ENCODE data around the gene NFAM1. TPM values are rescaled to one million over a fixed set of nuclear protein-coding genes. Genes with fewer than 3 reads are reported as not detected.

NFAM1 gene
- total RNA-seq, 1 experiment from 2014 or later, result 3.8 TPM

DNA sequence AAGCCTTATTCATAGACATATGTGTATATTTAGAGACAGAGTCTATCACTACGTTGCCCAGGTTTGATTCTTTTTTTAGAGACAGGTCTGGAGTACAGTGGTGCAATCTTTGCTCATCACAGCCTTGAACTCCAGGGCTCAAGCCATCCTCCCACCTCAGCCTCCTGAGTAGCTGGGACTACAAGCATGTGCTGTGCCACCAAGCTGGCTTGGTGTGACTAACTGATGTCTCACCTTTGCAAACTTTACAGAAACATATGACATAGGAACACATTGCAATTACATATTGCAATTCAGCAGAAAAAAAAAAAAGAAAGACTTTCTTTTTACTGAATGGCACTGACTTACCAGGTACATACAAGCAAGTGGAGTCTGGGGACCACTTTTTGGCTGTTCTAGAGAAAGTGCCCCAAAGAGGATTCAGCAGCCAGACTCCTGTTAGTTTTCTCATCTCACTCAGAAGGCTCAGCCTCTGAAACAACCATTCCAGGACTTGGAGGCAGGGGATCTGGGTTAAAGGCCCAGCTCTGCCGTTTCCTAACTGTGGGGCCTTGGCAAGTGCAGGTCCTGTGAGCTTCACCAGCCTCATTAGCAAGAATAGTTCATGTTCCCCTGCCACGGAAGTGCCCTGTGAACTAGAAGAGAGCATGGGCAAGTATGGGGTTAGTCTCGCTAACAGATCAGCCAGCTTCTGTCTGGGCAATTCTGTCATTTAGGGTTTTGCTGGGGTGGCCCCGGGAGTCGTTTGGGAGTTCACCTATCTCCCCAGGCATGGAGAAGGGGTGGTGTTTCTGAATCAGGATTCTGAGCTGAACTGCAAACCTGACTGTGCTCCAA lies 11.3 kb upstream of the NFAM1 start:
- POLR2A ChIA-PET (ENCODE audit: low non-redundant PET), result interaction anchor here (0.5 to 0.6 kb wide), 2 partner anchors 270 to 353 kb away, joined by 3 read pairs; partner anchors contain the start of gene NDUFA6
- TF ChIP-seq, protein P1, sequence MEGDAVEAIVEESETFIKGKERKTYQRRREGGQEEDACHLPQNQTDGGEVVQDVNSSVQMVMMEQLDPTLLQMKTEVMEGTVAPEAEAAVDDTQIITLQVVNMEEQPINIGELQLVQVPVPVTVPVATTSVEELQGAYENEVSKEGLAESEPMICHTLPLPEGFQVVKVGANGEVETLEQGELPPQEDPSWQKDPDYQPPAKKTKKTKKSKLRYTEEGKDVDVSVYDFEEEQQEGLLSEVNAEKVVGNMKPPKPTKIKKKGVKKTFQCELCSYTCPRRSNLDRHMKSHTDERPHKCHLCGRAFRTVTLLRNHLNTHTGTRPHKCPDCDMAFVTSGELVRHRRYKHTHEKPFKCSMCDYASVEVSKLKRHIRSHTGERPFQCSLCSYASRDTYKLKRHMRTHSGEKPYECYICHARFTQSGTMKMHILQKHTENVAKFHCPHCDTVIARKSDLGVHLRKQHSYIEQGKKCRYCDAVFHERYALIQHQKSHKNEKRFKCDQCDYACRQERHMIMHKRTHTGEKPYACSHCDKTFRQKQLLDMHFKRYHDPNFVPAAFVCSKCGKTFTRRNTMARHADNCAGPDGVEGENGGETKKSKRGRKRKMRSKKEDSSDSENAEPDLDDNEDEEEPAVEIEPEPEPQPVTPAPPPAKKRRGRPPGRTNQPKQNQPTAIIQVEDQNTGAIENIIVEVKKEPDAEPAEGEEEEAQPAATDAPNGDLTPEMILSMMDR (conservative IDR thresholded peaks at IDR 0.05; ENCODE audit: low read depth, low read length), result no peak
- TF ChIP-seq EZH2 (IDR thresholded peaks at IDR 0.05; ENCODE audit: borderline replicate concordance, low read depth, low read length, poor library complexity, severe bottlenecking), result no peak
- no TSS peak for BruUV-seq (replicated peaks)
- Histone ChIP-seq H3K27ac (ENCODE audit: low read depth, low read length, poor library complexity, severe bottlenecking) (peak overlapping the region; percentile 85), H3K36me3 (ENCODE audit: insufficient read depth, low read length, poor library complexity, severe bottlenecking) (no peaks in the 10 kb centered on the region), H3K9me3 (ENCODE audit: low read depth, low read length, poor library complexity, severe bottlenecking) (no peaks in the 10 kb centered on the region), H3K4me3 (ENCODE audit: low read depth, low read length, poor library complexity, severe bottlenecking) (peak overlapping the region; percentile 46), H3K4me1 (ENCODE audit: insufficient read depth, low read length, poor library complexity, severe bottlenecking) (peaks cover 29% of the 10 kb centered on the region), H3K27me3 (replicated peaks; ENCODE audit: insufficient read depth, low read depth, low read length, poor library complexity) (no peaks in the 10 kb centered on the region)
- CTCF ChIA-PET, result interaction anchor here (0.5 to 2.4 kb wide), 16 partner anchors 30 to 746 kb away, joined by 3 to 20 read pairs (median 6); partner anchors contain the start of genes CENPM, NDUFA6 and SHISA8
- intact Hi-C loops (cut with micrococcal nuclease; ENCODE audit: unreplicated experiment), result loop anchor here (1.0 to 2.0 kb wide), 2 partner anchors 274 to 353 kb away; partner anchors contain the start of gene NDUFA6
- no peak for DNase-seq (ENCODE audit: low spot score)

DNA sequence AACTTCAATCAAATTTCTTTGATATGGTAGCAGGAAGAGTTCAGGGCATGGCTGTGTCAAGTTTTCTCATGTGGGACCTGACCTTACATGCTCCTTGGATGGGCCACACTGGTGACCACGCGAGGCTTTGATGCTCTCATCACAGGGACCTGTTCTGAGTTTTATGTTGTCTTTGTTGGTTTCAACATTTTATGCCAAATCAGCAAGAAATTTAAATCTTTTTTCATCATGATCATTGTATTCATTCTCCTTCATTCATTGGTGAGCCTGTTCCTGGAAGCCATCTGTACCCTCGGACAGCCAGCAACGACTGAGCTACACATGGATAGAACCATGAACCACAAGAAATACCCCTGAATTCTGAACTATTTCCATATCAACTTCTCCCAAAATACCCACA lies 10.5 kb upstream of the NFAM1 start:
- no peak for DNase-seq (ENCODE audit: low spot score)
- no peaks in the 10 kb centered on the region for H3K36me3 ChIP-seq (ENCODE audit: insufficient read depth, low read length, poor library complexity, severe bottlenecking)
- H3K27ac ChIP-seq (ENCODE audit: low read depth, low read length, poor library complexity, severe bottlenecking), result no peak overlapping the region
- H3K4me1 ChIP-seq (ENCODE audit: insufficient read depth, low read length, poor library complexity, severe bottlenecking), result peaks cover 29% of the 10 kb centered on the region
- TF ChIP-seq EZH2 (IDR thresholded peaks at IDR 0.05; ENCODE audit: borderline replicate concordance, low read depth, low read length, poor library complexity, severe bottlenecking), result no peak
- TF ChIP-seq, protein P1 (conservative IDR thresholded peaks at IDR 0.05; ENCODE audit: low read depth, low read length), result no peak
- ChIA-PET POLR2A (ENCODE audit: low non-redundant PET) (no interaction called here), CTCF (interaction anchor here (2.4 kb wide), 1 partner anchor 352 kb away, joined by 20 read pairs; the partner anchor contains the start of gene NDUFA6)
- no TSS peak for BruUV-seq (replicated peaks)
- intact Hi-C loops (cut with micrococcal nuclease; ENCODE audit: unreplicated experiment), result no loop called here
- no peak overlapping the region for H3K4me3 ChIP-seq (ENCODE audit: low read depth, low read length, poor library complexity, severe bottlenecking)
- no peaks in the 10 kb centered on the region for H3K9me3 ChIP-seq (ENCODE audit: low read depth, low read length, poor library complexity, severe bottlenecking)
- no peaks in the 10 kb centered on the region for H3K27me3 ChIP-seq (replicated peaks; ENCODE audit: insufficient read depth, low read depth, low read length, poor library complexity)

DNA sequence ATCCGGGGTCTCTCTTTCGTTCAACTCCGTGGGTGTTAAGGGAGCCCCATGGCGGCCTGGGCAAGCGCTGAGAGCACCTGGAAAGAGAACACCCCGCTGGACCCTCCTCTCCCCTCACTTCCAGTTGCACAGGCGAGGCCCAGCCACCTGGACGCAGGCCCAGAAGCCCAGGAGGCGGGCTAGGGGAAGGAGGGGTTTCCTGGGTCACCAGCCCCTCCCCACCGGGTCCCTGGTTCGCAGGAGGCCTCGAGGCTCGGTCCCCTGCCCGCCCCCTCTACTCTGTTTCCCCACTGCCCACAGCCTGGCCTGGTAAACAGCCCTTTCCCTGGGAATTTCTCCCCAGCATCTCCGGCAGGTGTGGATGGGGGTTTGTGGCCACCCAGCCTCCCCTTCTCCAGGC lies 8.5 kb upstream of the NFAM1 start:
- no peak for DNase-seq (ENCODE audit: low spot score)
- Histone ChIP-seq H3K4me1 (ENCODE audit: insufficient read depth, low read length, poor library complexity, severe bottlenecking) (peaks cover 45% of the 10 kb centered on the region), H3K27ac (ENCODE audit: low read depth, low read length, poor library complexity, severe bottlenecking) (no peak overlapping the region), H3K4me3 (ENCODE audit: low read depth, low read length, poor library complexity, severe bottlenecking) (no peak overlapping the region), H3K27me3 (replicated peaks; ENCODE audit: insufficient read depth, low read depth, low read length, poor library complexity) (no peaks in the 10 kb centered on the region), H3K9me3 (ENCODE audit: low read depth, low read length, poor library complexity, severe bottlenecking) (no peaks in the 10 kb centered on the region), H3K36me3 (ENCODE audit: insufficient read depth, low read length, poor library complexity, severe bottlenecking) (no peaks in the 10 kb centered on the region)
- ChIA-PET POLR2A (ENCODE audit: low non-redundant PET) (no interaction called here), CTCF (no interaction called here)
- intact Hi-C loops (cut with micrococcal nuclease; ENCODE audit: unreplicated experiment), result no loop called here
- TF ChIP-seq, protein P1 (conservative IDR thresholded peaks at IDR 0.05; ENCODE audit: low read depth, low read length), result no peak
- no peak for TF ChIP-seq EZH2 (IDR thresholded peaks at IDR 0.05; ENCODE audit: borderline replicate concordance, low read depth, low read length, poor library complexity, severe bottlenecking)
- BruUV-seq (replicated peaks), result no TSS peak

All from A673 (cell line).